GM18520 (cell line): ENCODE measurements around the gene TCERG1L.
"Not testable (repeated sequence)": the region's sequence is repeated elsewhere in the genome, so short reads cannot be mapped to it uniquely, and the experiment has no call there.

Experiments
- ATAC-seq: cut with Tn5 transposase; IDR thresholded peaks from one replicate; pipeline ENCODE4 v1.9.1; 2021; ENCODE audit not compliant: unreplicated experiment

The TCERG1L gene

GRCh38 chr10:131250454-131251145 is 60.9 kb downstream of the TCERG1L start:
- no peak for ATAC-seq

- no peak for ATAC-seq
Observed at GRCh38 chr10:131249955-131250344, 61.6 kb downstream of the TCERG1L start.

DNA sequence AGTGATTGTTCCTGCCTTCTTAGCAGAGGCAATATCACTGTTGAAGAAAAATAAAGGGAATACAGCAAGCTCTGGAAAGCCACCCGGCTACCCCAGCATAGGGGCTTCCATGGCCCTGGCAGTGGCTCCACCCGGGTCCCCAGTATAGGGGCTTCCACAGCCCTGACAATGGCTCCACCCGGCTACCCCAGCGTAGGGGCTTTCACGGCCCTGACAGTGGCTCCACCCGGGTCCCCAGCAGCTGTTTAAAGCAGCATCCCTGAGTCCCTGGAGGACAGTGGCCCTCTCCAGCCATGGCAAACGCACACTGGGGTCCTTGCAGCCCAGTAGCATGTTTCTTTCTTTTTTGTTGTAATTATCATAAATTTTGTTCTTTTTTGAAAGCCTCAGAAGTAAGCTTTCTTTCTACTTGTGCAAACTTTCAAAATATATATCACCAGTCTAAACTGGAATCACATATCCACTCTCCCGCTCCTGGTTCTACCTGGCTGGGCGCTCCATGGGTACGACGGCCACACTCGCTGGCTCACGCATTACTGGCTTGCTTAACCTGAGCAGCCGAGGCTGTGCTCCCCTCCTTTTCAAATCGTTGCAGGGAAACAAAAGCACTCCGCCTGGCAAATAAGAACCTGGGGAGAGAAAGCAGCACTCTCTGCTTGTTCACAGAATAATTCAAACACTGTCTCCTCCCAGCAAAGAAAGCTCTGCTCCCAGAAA is 62.1 kb downstream of the TCERG1L start:
- ATAC-seq = no peak

DNA sequence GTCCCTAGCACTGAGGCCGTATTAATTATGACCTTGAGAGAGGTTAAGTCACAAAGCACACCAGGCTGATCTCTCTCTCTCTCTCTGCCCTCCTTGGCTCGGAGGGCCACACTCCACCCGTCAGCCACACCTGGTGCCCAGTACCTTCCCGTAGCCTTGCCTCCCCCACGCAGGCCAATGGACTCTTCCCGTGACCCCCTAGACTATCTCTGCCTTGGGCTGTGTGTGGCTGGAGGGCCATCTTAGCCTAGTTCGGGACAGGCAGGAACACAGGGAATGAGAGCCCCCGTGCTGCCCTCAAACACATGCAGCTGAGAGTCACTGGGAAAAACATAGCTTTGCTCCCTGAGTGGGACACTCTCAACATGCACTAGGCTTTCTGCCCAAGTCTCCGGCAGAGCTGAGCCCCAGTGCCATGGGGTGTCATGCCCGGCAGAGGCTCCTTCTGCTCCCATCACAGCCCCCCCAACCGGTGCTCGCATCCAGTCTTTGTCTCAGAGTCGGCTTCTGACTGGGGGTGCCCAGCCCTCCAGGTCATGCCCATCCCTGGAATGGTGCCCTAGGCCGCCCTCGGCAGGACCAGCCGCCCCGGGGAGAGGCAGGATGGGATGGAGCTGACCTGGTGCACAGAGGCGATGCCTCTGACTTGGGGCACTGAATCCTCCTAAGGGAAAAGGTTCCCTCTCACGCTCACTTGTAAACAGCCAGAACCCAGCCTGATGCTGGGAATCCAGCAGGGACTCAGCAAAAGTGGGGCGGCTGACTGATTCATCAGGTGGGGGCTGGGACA is 63.0 kb downstream of the TCERG1L start:
- ATAC-seq = no peak

DNA sequence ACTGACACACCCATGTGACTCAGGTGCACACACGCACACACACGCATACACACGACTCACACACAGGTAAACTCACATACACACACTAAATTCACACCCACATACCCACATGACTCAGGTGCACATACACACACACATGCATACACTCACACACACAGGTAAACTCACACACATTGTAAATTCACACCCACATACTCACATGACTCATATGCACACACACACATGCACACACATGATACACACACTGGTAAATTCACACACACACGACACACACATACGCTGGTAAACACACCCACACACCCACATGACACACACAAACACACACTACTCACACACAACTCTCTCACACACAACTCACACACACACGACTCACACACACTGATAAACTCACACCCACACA is 63.6 kb downstream of the TCERG1L start:
- no peak for ATAC-seq

DNA sequence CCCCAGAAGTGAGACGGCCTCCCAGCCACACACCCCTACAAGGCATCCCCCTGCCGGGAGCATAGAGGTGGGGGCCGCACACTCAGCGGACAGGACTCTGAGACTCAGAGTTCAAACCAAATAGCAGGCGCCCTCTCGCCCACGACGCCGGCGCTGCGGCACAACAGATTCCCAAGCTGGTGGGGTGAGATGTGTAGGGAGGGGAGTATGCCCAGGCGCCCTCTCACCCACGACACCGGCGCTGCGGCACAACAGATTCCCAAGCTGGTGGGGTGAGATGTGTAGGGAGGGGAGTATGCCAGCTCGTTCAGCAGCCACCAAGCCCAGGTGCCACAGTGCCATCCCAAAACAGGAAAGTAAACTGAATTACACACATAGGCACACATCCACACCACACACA is 64.7 kb downstream of the TCERG1L start:
- ATAC-seq = no peak

- no peak for ATAC-seq
Observed at GRCh38 chr10:131246089-131246488, 65.4 kb downstream of the TCERG1L start.

- no peak for ATAC-seq
Observed at GRCh38 chr10:131245475-131246059, 66.0 kb downstream of the TCERG1L start.

DNA sequence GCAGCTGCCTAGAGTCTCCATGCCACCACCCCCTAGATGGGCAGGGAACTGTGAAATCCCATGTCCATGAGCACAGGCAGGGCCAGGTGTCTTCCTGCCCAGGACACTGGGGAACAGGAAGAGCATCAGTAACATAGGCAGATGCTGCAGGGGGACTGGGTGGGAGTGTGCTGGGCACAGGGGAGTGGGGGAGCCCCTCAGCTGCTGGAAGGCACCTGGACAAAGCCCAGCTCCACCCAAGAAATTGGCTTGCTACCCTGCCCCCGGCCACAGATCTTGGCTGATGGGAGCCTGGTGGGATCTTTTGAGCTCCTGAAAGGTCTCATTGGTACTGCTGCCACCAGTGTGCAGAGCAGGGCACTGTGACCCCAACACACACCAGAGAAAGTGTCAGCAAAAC is 66.7 kb downstream of the TCERG1L start:
- ATAC-seq = no peak

- ATAC-seq = no peak
Observed at GRCh38 chr10:131243076-131243475, 68.4 kb downstream of the TCERG1L start.

- ATAC-seq = no peak
Observed at GRCh38 chr10:131242007-131242406, 69.5 kb downstream of the TCERG1L start.

GRCh38 chr10:131240691-131241090 is 70.8 kb downstream of the TCERG1L start:
- no peak for ATAC-seq

- ATAC-seq = no peak
Observed at GRCh38 chr10:131239926-131240325, 71.6 kb downstream of the TCERG1L start.

DNA sequence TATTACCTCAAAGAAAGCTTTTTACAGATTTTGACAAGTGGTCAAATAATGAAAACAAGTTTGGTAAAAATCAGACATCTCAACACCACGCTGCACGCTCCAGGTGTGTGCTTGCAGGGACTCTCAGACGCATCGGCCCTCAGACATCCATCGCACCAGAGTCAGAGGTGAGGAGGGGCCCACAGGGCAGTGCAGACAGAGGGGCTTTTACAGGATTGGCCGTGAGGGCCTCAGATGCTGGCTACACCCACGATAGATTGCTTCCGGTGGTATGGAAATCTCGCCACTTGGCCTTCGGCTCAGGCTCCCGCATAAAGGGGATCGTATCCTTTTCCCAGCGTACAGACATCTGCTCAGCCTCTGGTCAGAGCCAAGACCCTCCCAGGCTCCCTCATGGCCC is 72.1 kb downstream of the TCERG1L start:
- ATAC-seq = no peak

DNA sequence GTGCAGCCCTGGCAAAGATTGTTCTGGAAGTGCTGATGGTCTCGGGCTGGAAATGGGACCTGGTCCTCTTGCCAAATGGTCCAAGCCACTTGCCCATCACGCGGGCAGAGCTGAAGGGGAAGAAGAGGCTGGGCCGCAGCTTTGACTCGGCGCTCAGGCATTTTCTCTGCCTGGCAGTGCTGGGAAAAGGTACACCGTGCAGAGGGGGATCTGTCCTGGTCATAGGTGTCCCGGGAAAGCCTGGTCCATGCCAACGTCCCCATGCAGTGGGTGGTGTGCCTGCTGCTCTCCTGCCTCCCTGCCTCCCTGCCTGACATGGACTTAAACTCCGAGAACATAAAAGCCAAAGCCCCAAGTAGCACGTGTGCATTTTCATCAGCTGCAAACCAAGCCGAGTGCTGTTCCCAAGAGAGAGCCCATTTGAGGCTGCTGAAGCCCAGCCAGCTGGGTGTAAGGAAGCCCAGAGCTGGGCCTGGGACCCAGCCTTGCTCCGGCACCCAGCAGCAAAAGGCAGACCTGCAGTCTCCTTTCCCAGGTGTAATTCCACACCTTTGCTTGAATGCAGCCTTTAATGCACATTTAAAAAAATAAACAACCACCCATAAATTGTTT is 72.7 kb downstream of the TCERG1L start:
- ATAC-seq = no peak

DNA sequence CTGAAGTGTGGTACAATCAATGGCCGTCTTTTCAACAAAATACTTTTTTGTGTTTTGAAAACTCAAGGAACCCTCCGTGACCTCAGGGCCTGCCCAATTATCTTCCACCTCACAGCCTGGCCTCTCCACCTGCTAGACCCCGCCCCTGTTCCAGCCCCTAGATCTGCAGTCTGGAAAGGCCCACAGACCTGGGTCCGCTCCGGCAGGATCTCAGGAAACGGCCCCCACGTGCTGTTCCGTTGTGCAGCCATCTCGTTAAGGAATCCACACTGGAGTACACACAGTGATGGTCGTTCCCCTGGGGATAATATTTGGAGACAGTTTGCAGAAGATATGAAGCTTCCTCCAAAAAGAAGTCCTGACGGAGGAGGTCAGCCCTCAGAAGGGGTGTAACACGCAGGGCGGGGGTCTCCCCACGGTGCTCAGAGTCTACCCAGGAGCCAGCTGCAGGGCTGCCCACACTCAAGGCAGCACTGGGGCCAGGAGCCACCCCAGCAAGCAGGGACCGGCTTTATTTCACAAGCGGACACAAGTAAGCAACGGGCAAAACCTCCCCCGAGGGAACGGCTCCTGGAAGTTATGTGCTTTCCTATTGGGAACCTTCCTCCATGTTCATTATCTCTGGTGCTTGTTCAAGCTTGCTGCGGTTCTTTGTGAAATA is 73.4 kb downstream of the TCERG1L start:
- no peak for ATAC-seq

GRCh38 chr10:131234606-131235005 is 76.9 kb downstream of the TCERG1L start:
- not testable (repeated sequence) for ATAC-seq

GRCh38 chr10:131233611-131234258 is 77.8 kb downstream of the TCERG1L start:
- ATAC-seq = no peak

DNA sequence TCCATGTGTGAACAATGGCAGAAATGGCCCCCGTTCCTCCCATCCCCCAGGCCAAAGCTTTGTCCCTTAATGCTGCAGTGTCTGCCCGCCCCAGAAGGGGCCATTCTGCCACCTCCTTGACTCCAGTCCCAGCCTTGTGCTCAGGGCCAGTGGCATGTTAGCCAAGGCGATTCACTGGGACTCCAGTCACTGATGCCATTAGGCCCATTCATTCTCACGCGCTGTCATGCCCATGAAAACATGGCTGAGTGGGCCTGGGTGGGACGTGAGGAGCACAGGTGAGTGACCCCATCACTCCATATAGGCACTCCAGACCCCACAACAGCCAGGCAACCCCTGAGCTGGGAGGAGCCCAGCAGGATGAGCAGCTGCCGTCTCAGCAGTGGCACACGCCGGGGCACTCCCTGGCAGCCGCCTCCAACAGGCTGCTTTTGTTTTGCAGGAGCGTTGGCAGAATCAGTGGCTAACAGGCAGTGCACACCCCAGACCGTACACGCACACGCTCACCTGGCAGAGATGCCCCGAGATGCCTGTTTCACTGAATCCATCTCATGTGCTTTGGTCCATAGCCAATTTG is 79.5 kb downstream of the TCERG1L start:
- no peak for ATAC-seq
